Measurements from ENCODE around the gene CLASP1. TPM values are rescaled to one million over a fixed set of nuclear protein-coding genes. Genes with fewer than 3 reads are reported as not detected.
"Not testable (repeated sequence)": the region's sequence is repeated elsewhere in the genome, so short reads cannot be mapped to it uniquely, and the experiment has no call there.

The CLASP1 gene
- total RNA-seq, 2 experiments from 2014 or later = 62.3 to 76.1 TPM

GRCh38 chr2:121375621-121376159 lies 273.6 kb downstream of the CLASP1 start:
- H3K9me3 Mint-ChIP-seq (ENCODE audit: low read depth) = no peaks in the 10 kb centered on the region
- DNase-seq (no peak), ATAC-seq (no peak)
- no peaks in the 10 kb centered on the region for H3K27me3 Mint-ChIP-seq
- H3K36me3 Mint-ChIP-seq = peaks cover 44% of the 10 kb centered on the region
- H3K27ac Mint-ChIP-seq = no peak overlapping the region
- H3K4me1 Mint-ChIP-seq = no peaks in the 10 kb centered on the region
- H3K4me3 Mint-ChIP-seq = no peak overlapping the region
- CTCF ChIA-PET = interaction anchor here (1.4 to 1.5 kb wide), 2 partner anchors 9 to 291 kb away, joined by 3 to 4 read pairs; no protein-coding TSS in a partner anchor

GRCh38 chr2:121374412-121375075 lies 274.7 kb downstream of the CLASP1 start:
- H3K27ac Mint-ChIP-seq; CTCF ChIA-PET; H3K4me3 Mint-ChIP-seq; ATAC-seq; H3K9me3 Mint-ChIP-seq (ENCODE audit: low read depth); H3K4me1 Mint-ChIP-seq; H3K27me3 Mint-ChIP-seq; DNase-seq: not testable (repeated sequence)
- H3K36me3 Mint-ChIP-seq = peaks cover 44% of the 10 kb centered on the region

- DNase-seq (no peak), ATAC-seq (no peak)
- Mint-ChIP-seq H3K4me3 (no peak overlapping the region), H3K9me3 (ENCODE audit: low read depth) (no peaks in the 10 kb centered on the region), H3K4me1 (no peaks in the 10 kb centered on the region), H3K27me3 (no peaks in the 10 kb centered on the region), H3K27ac (no peak overlapping the region), H3K36me3 (peaks cover 37% of the 10 kb centered on the region)
- CTCF ChIA-PET = no interaction called here
Measured at GRCh38 chr2:121372721-121373353, 276.4 kb downstream of the CLASP1 start.

GRCh38 chr2:121372082-121372481 lies 277.2 kb downstream of the CLASP1 start:
- CTCF ChIA-PET = no interaction called here
- H3K9me3 Mint-ChIP-seq (ENCODE audit: low read depth) = no peaks in the 10 kb centered on the region

GRCh38 chr2:121368836-121369235 lies 280.4 kb downstream of the CLASP1 start:
- ATAC-seq (no peak), DNase-seq (no peak)
- Mint-ChIP-seq H3K4me3 (no peak overlapping the region), H3K27me3 (no peaks in the 10 kb centered on the region), H3K9me3 (ENCODE audit: low read depth) (no peaks in the 10 kb centered on the region), H3K27ac (no peak overlapping the region), H3K4me1 (no peaks in the 10 kb centered on the region), H3K36me3 (peaks cover 21% of the 10 kb centered on the region)
- CTCF ChIA-PET = no interaction called here

More at GRCh38 chr2:121372082-121372481, 277.2 kb downstream of the CLASP1 start:
- Mint-ChIP-seq H3K27me3 (no peaks in the 10 kb centered on the region), H3K36me3 (peaks cover 33% of the 10 kb centered on the region), H3K4me1 (no peaks in the 10 kb centered on the region), H3K27ac (no peak overlapping the region), H3K4me3 (no peak overlapping the region)
- ATAC-seq (no peak), DNase-seq (no peak)

- H3K4me3 Mint-ChIP-seq = no peak overlapping the region
- DNase-seq = no peak
- no peaks in the 10 kb centered on the region for H3K9me3 Mint-ChIP-seq (ENCODE audit: low read depth)
- H3K36me3 Mint-ChIP-seq = peaks cover 17% of the 10 kb centered on the region
- no peak for ATAC-seq
- CTCF ChIA-PET = no interaction called here
- H3K27me3 Mint-ChIP-seq = no peaks in the 10 kb centered on the region
- no peak overlapping the region for H3K27ac Mint-ChIP-seq
- H3K4me1 Mint-ChIP-seq = no peaks in the 10 kb centered on the region
Measured at GRCh38 chr2:121368155-121368554, 281.1 kb downstream of the CLASP1 start.

GRCh38 chr2:121367246-121367900 lies 281.9 kb downstream of the CLASP1 start:
- Mint-ChIP-seq H3K27ac (no peak overlapping the region), H3K4me3 (no peak overlapping the region), H3K27me3 (no peaks in the 10 kb centered on the region), H3K36me3 (peaks cover 14% of the 10 kb centered on the region), H3K9me3 (ENCODE audit: low read depth) (no peaks in the 10 kb centered on the region), H3K4me1 (no peaks in the 10 kb centered on the region)
- DNase-seq (no peak), ATAC-seq (no peak)
- CTCF ChIA-PET = interaction anchor here (3.4 kb wide), 1 partner anchor 11 kb away, joined by 17 read pairs; no protein-coding TSS in a partner anchor

- no peaks in the 10 kb centered on the region for H3K27me3 Mint-ChIP-seq
- no peaks in the 10 kb centered on the region for H3K9me3 Mint-ChIP-seq (ENCODE audit: low read depth)
- no peak overlapping the region for H3K27ac Mint-ChIP-seq
- H3K4me1 Mint-ChIP-seq = no peaks in the 10 kb centered on the region
- CTCF ChIA-PET = interaction anchor here (3.4 kb wide), 1 partner anchor 9 kb away, joined by 17 read pairs; no protein-coding TSS in a partner anchor
- H3K36me3 Mint-ChIP-seq = peaks cover 18% of the 10 kb centered on the region
- H3K4me3 Mint-ChIP-seq = no peak overlapping the region
- DNase-seq (no peak), ATAC-seq (no peak)
Measured at GRCh38 chr2:121366040-121366439, 283.2 kb downstream of the CLASP1 start.

- no peak for DNase-seq
- no peak for ATAC-seq
- peaks cover 2% of the 10 kb centered on the region for H3K4me1 Mint-ChIP-seq
- no peak overlapping the region for H3K4me3 Mint-ChIP-seq
- H3K27me3 Mint-ChIP-seq = no peaks in the 10 kb centered on the region
- CTCF ChIA-PET = interaction anchor here (3.4 kb wide), 1 partner anchor 8 kb away, joined by 17 read pairs; no protein-coding TSS in a partner anchor
- H3K36me3 Mint-ChIP-seq = peaks cover 21% of the 10 kb centered on the region
- H3K9me3 Mint-ChIP-seq (ENCODE audit: low read depth) = no peaks in the 10 kb centered on the region
- H3K27ac Mint-ChIP-seq = no peak overlapping the region
Measured at GRCh38 chr2:121365061-121365460, 284.2 kb downstream of the CLASP1 start.

GRCh38 chr2:121363632-121364420 lies 285.4 kb downstream of the CLASP1 start:
- no peak for ATAC-seq
- peaks cover 21% of the 10 kb centered on the region for H3K36me3 Mint-ChIP-seq
- DNase-seq = no peak
- CTCF ChIA-PET = interaction anchor here (3.4 kb wide), 1 partner anchor 7 kb away, joined by 17 read pairs; no protein-coding TSS in a partner anchor
- H3K27ac Mint-ChIP-seq = no peak overlapping the region
- no peak overlapping the region for H3K4me3 Mint-ChIP-seq
- H3K4me1 Mint-ChIP-seq = peaks cover 2% of the 10 kb centered on the region
- no peaks in the 10 kb centered on the region for H3K27me3 Mint-ChIP-seq
- no peaks in the 10 kb centered on the region for H3K9me3 Mint-ChIP-seq (ENCODE audit: low read depth)

GRCh38 chr2:121362774-121363173 lies 286.5 kb downstream of the CLASP1 start:
- no peak overlapping the region for H3K27ac Mint-ChIP-seq
- H3K27me3 Mint-ChIP-seq = no peaks in the 10 kb centered on the region
- H3K4me1 Mint-ChIP-seq = peaks cover 2% of the 10 kb centered on the region
- no peaks in the 10 kb centered on the region for H3K9me3 Mint-ChIP-seq (ENCODE audit: low read depth)
- CTCF ChIA-PET = interaction anchor here (0.9 kb wide), 1 partner anchor 193 kb away, joined by 4 read pairs; no protein-coding TSS in a partner anchor
- peaks cover 21% of the 10 kb centered on the region for H3K36me3 Mint-ChIP-seq
- DNase-seq (no peak), ATAC-seq (no peak)
- no peak overlapping the region for H3K4me3 Mint-ChIP-seq

- ATAC-seq = no peak
Measured at GRCh38 chr2:121362226-121362625, 287.0 kb downstream of the CLASP1 start.

More at GRCh38 chr2:121362226-121362625, 287.0 kb downstream of the CLASP1 start:
- Mint-ChIP-seq H3K27me3 (no peaks in the 10 kb centered on the region), H3K9me3 (ENCODE audit: low read depth) (no peaks in the 10 kb centered on the region), H3K4me3 (no peak overlapping the region), H3K36me3 (peaks cover 21% of the 10 kb centered on the region), H3K4me1 (peaks cover 2% of the 10 kb centered on the region), H3K27ac (no peak overlapping the region)
- no peak for DNase-seq
- CTCF ChIA-PET = interaction anchor here (0.9 kb wide), 1 partner anchor 194 kb away, joined by 4 read pairs; no protein-coding TSS in a partner anchor
